Ishikawa (cell line): ENCODE data around the gene NDRG4.

ENCODE experiments used
- CEBPB ChIP-seq: IDR thresholded peaks from 2 replicates; pipeline ENCODE4 v1.6.1; 2012
- CREB1 ChIP-seq: IDR thresholded peaks from 2 replicates; pipeline ENCODE4 v1.6.1; 2012; ENCODE audit warnings: low read depth
- EGR1 ChIP-seq: IDR thresholded peaks from 2 replicates; pipeline ENCODE4 v1.6.1; 2012
- EP300 ChIP-seq: IDR thresholded peaks from 2 replicates; pipeline ENCODE4 v1.6.1; 2012; ENCODE audit warnings: borderline replicate concordance
- FOXM1 ChIP-seq: IDR thresholded peaks from 2 replicates; pipeline ENCODE4 v1.6.1; 2012; ENCODE audit warnings: low read depth, borderline replicate concordance
- NFIC ChIP-seq: IDR thresholded peaks from 2 replicates; pipeline ENCODE4 v1.6.1; 2012
- RAD21 ChIP-seq: IDR thresholded peaks from 2 replicates; pipeline ENCODE4 v1.6.1; 2012; ENCODE audit warnings: low read depth
- REST ChIP-seq: IDR thresholded peaks from 2 replicates; pipeline ENCODE4 v1.6.1; 2012; ENCODE audit warnings: low read depth, mild to moderate bottlenecking
- TAF1 ChIP-seq: IDR thresholded peaks from 2 replicates; pipeline ENCODE4 v1.6.1; 2012; ENCODE audit warnings: low read depth, mild to moderate bottlenecking
- TCF12 ChIP-seq: IDR thresholded peaks from 2 replicates; pipeline ENCODE4 v1.6.1; 2012; ENCODE audit warnings: low read depth
- TEAD4 ChIP-seq: IDR thresholded peaks from 2 replicates; pipeline ENCODE4 v1.6.1; 2012
- YY1 ChIP-seq: IDR thresholded peaks from 2 replicates; pipeline ENCODE4 v1.6.1; 2012; ENCODE audit warnings: low read depth
- ZBTB7A ChIP-seq: IDR thresholded peaks from 2 replicates; pipeline ENCODE4 v1.6.1; 2012; ENCODE audit warnings: low read depth
- TF ChIP-seq, protein P1 (sequence below): IDR thresholded peaks from 2 replicates; pipeline ENCODE4 v1.6.1; 2012
- TF ChIP-seq, protein P2 (sequence below): IDR thresholded peaks from 2 replicates; pipeline ENCODE4 v1.6.1; 2012

The NDRG4 gene

DNA sequence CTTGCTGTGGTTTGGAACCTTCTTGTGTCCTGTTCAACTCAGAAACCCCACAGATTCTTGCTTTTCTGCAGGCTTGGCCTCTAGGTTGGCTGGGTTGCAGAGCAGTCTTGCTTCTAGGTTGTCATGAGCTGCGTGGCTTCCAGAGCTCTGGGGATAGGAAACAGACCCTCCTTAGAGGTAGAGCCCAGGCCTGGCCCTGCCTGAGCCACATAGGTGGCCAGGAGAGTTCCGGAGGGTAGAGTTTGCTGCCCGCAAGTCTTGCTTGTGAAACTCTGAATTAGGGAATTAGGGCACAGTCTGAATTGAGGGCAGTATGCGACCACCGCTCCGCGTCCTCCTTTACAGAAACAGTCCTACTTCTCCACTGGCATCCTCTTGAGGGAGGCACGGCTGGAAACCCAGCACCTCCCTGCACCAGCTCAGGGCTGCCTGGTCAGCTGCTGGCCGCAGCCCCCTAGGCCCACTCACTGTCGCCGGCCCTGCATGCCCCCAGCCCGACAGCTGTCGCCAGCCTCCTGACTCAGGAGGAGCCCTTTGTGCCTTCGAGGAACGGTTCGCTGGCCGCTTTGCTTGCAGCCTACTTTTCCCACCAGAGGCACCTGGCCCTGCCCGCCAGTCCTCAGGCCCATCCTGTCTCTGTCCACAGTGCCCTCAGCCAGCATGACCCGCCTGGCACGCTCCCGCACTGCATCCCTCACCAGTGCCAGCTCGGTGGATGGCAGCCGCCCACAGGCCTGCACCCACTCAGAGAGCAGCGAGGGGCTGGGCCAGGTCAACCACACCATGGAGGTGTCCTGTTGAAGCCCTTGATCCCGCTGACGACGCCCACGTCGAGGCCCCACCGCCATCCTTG is 11.1 kb downstream of the NDRG4 start:
- TF ChIP-seq CEBPB (no peak), ZBTB7A (no peak), EGR1 (no peak)

GRCh38 chr16:58511933-58512815 is 12.2 kb downstream of the NDRG4 start:
- TF ChIP-seq EGR1 (no peak), NFIC (no peak), TAF1 (no peak), YY1 (no peak), EP300 (no peak), TEAD4 (no peak), ZBTB7A (no peak), TCF12 (no peak), FOXM1 (no peak), REST (no peak), CREB1 (no peak), CEBPB (no peak), RAD21 (peak; percentile 53; the same call in 1 of the 2 replicates)
- TF ChIP-seq, protein P1, sequence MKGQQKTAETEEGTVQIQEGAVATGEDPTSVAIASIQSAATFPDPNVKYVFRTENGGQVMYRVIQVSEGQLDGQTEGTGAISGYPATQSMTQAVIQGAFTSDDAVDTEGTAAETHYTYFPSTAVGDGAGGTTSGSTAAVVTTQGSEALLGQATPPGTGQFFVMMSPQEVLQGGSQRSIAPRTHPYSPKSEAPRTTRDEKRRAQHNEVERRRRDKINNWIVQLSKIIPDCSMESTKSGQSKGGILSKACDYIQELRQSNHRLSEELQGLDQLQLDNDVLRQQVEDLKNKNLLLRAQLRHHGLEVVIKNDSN: peak; percentile 60

GRCh38 chr16:58513874-58514273 is 13.9 kb downstream of the NDRG4 start:
- TF ChIP-seq REST (no peak), TEAD4 (no peak), TCF12 (no peak), NFIC (no peak)

DNA sequence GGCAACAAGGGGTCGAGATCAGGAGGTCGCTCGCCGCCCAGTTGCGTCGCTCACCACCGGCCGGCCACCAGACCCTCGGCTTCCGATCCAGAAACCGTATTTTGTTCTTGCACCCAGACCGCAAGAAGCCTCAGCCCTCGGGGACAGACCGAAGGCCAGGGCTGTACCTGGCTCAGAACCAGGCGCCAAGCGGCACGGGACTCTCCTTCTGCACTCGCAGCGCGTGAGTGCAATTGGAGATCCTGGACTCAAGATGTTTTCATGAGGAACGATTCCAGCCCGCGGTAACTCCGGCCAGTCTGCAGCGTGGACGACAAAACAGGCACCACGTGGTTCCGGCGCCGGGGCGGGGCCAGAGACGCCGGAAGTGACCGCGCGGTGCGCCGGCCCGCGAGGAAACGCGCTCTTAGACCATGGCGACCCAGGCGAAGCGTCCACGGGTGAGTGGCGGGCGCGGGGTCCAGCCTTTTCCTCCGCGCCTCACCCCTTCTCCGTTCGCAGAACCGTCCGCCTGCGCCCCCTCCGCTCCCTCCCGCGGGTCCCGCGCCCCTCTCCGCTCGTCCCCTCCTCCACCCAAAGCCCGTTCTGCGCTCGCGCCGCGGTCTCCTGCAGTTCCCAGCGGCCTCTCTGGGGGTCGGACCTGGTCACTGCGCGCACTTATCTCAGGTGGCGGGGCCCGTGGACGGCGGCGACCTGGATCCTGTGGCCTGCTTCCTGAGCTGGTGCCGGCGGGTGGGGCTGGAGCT is 15.4 kb downstream of the NDRG4 start, which contains the start of gene SETD6:
SETD6 (plus strand) TSS at position 393 of the 746 bp plus-strand sequence; CDS start at position 414, 21 bp downstream.
- TF ChIP-seq CREB1: no peak; the same call in 1 of the 2 replicates
- TF ChIP-seq TCF12: peak; percentile 43; the same call in 1 of the 2 replicates
- peak; percentile 78 for TF ChIP-seq TAF1
- TF ChIP-seq YY1: peak; percentile 85
- TF ChIP-seq, protein P2, sequence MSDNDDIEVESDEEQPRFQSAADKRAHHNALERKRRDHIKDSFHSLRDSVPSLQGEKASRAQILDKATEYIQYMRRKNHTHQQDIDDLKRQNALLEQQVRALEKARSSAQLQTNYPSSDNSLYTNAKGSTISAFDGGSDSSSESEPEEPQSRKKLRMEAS: peak; percentile 99
- TF ChIP-seq, protein P1: peak; percentile 95

- TF ChIP-seq, protein P2: 0 out of 2 replicates have a peak, but pooled peaks have one; percentile 15
- peak; percentile 40 for TF ChIP-seq NFIC
- no peak for TF ChIP-seq CEBPB
- TF ChIP-seq CREB1: no peak
- TF ChIP-seq RAD21: no peak
- TF ChIP-seq REST: no peak
These were observed 16.2 kb downstream of the NDRG4 start for GRCh38 chr16:58515871-58516767.
